ENCODE results near the gene URB1.
"Not testable (repeated sequence)": the region's sequence is repeated elsewhere in the genome, so short reads cannot be mapped to it uniquely, and the experiment has no call there.

The URB1 gene

DNA sequence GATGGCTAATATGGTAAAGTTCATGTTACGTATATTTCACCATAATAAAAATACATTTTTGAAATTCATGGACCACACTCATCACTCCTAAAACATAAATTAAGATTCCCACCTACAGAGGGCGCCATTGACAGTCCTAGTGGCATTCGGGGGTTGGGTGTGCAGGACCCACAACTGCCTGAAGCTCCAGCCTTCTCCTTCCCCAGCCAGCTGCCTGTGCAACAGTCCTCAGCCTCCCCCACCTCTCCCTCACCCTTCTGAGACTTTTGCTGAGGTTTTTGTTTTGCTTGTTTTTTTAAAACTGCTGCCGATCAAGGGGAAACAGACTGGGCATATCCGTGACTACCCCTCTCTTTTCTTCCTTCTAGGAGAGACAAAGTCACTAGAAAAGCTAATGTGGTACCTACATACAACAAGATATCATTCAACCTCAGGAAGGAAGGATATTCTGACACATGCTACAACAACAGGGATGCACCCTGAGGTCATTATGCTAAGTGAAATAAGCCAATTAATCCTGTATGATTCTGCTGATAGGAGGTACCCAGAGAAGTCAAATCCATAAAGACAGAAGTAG is 10.5 kb upstream of the URB1 start:
- Histone ChIP-seq H3K4me3 (ENCODE audit: low read depth, low read length) (no peak overlapping the region), H3K36me3 (no peaks in the 10 kb centered on the region), H3K9me3 (no peaks in the 10 kb centered on the region), H3K27me3 (peaks cover 12% of the 10 kb centered on the region), H3K4me1 (no peaks in the 10 kb centered on the region)
- TF ChIP-seq, protein P1, sequence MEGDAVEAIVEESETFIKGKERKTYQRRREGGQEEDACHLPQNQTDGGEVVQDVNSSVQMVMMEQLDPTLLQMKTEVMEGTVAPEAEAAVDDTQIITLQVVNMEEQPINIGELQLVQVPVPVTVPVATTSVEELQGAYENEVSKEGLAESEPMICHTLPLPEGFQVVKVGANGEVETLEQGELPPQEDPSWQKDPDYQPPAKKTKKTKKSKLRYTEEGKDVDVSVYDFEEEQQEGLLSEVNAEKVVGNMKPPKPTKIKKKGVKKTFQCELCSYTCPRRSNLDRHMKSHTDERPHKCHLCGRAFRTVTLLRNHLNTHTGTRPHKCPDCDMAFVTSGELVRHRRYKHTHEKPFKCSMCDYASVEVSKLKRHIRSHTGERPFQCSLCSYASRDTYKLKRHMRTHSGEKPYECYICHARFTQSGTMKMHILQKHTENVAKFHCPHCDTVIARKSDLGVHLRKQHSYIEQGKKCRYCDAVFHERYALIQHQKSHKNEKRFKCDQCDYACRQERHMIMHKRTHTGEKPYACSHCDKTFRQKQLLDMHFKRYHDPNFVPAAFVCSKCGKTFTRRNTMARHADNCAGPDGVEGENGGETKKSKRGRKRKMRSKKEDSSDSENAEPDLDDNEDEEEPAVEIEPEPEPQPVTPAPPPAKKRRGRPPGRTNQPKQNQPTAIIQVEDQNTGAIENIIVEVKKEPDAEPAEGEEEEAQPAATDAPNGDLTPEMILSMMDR (IDR thresholded peaks at IDR 0.05; ENCODE audit: low read depth, low read length): peak; percentile 76
- DNase-seq: peak; percentile 75

- Histone ChIP-seq H3K4me3 (ENCODE audit: low read depth, low read length) (peak overlapping the region; percentile 98), H3K36me3 (peaks cover 3% of the 10 kb centered on the region), H3K9me3 (no peaks in the 10 kb centered on the region), H3K27me3 (peaks cover 6% of the 10 kb centered on the region; the same call in 1 of the 2 replicates), H3K4me1 (no peaks in the 10 kb centered on the region)
- DNase-seq: no peak
- TF ChIP-seq, protein P1 (IDR thresholded peaks at IDR 0.05; ENCODE audit: low read depth, low read length): no peak
Measured at GRCh38 chr21:32393677-32394001, 827 bp upstream of the URB1 start.

DNA sequence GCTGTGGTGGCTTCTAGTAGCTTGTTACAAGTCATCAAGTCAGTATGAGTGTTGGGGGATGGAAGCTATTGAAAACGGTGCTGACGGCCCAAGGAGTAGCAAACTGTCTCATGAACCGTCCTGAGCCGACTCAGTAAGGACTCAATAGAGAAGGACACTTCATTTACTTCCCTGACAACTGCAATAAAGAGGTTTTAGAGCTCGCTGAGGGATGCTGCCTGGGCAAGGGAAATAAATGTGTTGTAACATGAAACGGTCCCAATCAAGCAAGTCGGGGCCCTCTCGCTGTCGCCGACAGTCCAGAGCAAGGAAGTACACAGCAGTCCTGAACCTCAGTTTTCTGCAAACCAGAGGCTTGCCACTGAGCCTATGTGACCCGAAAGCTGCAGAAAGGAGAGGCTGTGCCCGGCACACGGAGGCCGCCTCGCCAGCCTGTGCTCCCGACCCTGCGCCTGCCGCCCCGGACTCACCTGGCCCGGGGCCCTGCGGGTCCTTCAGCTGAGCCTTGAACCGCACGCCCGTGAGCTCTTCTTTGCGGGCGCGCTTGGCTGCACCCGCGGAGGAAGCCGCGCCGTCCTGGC is 423 bp downstream of the URB1 start:
- no peak for DNase-seq
- H3K9me3 ChIP-seq: no peaks in the 10 kb centered on the region
- peaks cover 3% of the 10 kb centered on the region; the same call in 1 of the 2 replicates for H3K27me3 ChIP-seq
- H3K36me3 ChIP-seq: peaks cover 4% of the 10 kb centered on the region
- peak overlapping the region; percentile 98 for H3K4me3 ChIP-seq (ENCODE audit: low read depth, low read length)
- TF ChIP-seq, protein P1 (IDR thresholded peaks at IDR 0.05; ENCODE audit: low read depth, low read length): no peak
- no peaks in the 10 kb centered on the region for H3K4me1 ChIP-seq

GRCh38 chr21:32391755-32392154 is 1.1 kb downstream of the URB1 start:
- Histone ChIP-seq H3K4me3 (ENCODE audit: low read depth, low read length) (peak overlapping the region; percentile 98), H3K36me3 (peaks cover 4% of the 10 kb centered on the region), H3K4me1 (no peaks in the 10 kb centered on the region), H3K9me3 (no peaks in the 10 kb centered on the region), H3K27me3 (peaks cover 3% of the 10 kb centered on the region; the same call in 1 of the 2 replicates)
- TF ChIP-seq, protein P1 (IDR thresholded peaks at IDR 0.05; ENCODE audit: low read depth, low read length): no peak
- DNase-seq: no peak

- H3K4me1 ChIP-seq; H3K4me3 ChIP-seq (ENCODE audit: low read depth, low read length); H3K9me3 ChIP-seq; DNase-seq; H3K36me3 ChIP-seq; H3K27me3 ChIP-seq: not testable (repeated sequence)
Measured at GRCh38 chr21:32390537-32391224, 2.1 kb downstream of the URB1 start.

DNA sequence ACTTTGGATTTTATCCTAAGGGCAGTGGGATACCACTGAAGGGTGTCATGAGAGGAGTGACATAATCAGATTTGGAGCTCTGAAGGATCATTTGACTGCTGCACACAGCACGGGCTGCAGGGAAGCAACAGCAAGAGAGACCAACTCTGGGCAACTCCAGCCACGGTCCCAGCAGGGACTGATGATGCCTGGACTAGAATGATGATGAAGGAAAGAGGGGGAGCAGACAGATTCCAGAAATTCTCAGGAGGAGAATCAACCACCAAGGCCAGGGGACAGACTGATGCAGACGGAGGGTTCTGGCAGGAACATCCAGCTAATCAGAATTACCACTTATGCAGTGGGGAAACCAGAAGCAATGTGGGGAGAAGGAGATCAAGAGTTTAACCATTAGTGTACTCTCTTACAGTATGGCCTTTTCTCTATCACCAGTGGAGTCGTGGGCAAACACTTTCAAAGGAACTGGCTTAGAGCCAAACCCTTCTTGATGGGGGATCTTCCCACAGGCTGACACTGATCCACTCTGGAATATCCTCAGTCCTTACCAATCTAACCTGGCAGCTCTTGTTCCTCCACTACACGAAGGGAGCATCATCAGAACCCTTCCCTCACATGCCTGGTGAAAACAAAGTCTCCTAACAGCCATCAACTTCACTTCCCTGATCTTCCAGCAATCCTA is 3.3 kb downstream of the URB1 start:
- H3K27me3 ChIP-seq: no peaks in the 10 kb centered on the region
- H3K4me1 ChIP-seq: no peaks in the 10 kb centered on the region
- H3K9me3 ChIP-seq: no peaks in the 10 kb centered on the region
- H3K36me3 ChIP-seq: peaks cover 22% of the 10 kb centered on the region
- H3K4me3 ChIP-seq (ENCODE audit: low read depth, low read length): no peak overlapping the region
- TF ChIP-seq, protein P1 (IDR thresholded peaks at IDR 0.05; ENCODE audit: low read depth, low read length): no peak
- no peak for DNase-seq

All from BE2C (cell line).